ENCODE results near the gene PFKFB4.

DNA sequence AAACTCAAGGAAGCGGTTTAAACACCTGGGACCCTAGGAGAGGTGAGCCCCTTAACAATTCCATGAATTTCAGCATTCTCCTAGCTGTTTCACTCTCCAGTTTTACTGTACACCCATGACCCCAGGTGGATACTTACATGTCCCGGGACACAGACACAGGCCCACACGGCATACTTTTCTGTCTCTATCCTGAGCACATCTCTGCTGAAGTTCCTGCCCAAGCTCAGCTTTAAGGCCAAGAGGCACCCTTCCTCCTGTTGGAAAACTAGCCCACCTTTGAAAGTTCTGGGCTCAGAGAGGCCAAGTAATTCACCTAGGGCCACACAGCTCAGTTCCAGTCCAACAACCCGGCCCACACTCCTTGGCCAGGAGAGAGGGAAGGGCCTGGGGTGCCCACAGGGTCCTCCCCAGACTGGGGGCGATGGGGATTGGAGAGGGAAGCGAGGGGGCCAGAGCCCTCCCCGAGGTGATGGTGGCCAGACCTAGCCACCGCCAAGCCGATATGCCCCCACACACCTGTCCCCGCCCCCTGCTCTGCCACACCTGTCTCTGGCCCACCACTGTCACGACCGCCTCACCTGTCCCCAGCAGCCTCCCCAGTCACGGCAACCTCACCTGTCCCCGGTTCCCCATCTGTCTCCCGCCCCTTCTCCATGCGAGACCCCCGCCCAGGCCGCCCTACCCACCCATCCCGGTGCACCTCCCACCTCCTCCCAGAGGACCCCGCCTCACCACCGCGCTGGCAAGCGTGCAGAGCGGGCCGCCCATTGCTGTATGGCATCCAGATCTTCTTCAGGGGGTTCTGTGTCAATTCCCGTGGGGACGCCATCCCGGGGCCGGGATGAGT, 431 bp downstream of the PFKFB4 start:
- TF ChIP-seq SP1 (IDR thresholded peaks at IDR 0.05) (no peak), SUZ12 (IDR thresholded peaks at IDR 0.05) (no peak), LEF1 (IDR thresholded peaks at IDR 0.05; ENCODE audit: borderline replicate concordance) (no peak), FOXM1 (IDR thresholded peaks at IDR 0.05; ENCODE audit: borderline replicate concordance) (no peak), FOXA1 (IDR thresholded peaks at IDR 0.05) (no peak), ARNT (IDR thresholded peaks at IDR 0.05) (no peak), TARDBP (IDR thresholded peaks at IDR 0.05) (no peak), BHLHE40 (IDR thresholded peaks at IDR 0.05; ENCODE audit: borderline replicate concordance) (no peak), L3MBTL2 (conservative IDR thresholded peaks at IDR 0.05) (no peak), HDGF (IDR thresholded peaks at IDR 0.05; ENCODE audit: borderline replicate concordance) (no peak), NFRKB (IDR thresholded peaks at IDR 0.05) (no peak), ELF4 (IDR thresholded peaks at IDR 0.05) (no peak)
- TF ChIP-seq, protein P1, sequence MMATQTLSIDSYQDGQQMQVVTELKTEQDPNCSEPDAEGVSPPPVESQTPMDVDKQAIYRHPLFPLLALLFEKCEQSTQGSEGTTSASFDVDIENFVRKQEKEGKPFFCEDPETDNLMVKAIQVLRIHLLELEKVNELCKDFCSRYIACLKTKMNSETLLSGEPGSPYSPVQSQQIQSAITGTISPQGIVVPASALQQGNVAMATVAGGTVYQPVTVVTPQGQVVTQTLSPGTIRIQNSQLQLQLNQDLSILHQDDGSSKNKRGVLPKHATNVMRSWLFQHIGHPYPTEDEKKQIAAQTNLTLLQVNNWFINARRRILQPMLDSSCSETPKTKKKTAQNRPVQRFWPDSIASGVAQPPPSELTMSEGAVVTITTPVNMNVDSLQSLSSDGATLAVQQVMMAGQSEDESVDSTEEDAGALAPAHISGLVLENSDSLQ (IDR thresholded peaks at IDR 0.05), result no peak
